HCT116 (cell line): Measurements from ENCODE around the gene OOSP1. TPM values are rescaled to one million over a fixed set of nuclear protein-coding genes. Genes with fewer than 3 reads are reported as not detected.

Source experiments
- ATAC-seq: fragments of 200-7000 bp; cut with Tn5 transposase; 2 replicates; pipeline ENCODE4 v1.9.1; 2020; ENCODE audit warnings: mild to moderate bottlenecking, moderate library complexity
- BruUV-seq: library from RNA; stranded (reverse); fragments of 400-500 nt; replicated peaks from 2 replicates; lab custom pipeline; 2021; lab: Mats Ljungman, UMichigan
- CTCF ChIA-PET: fragments of 300-600 bp; sonication (Branson Sonifier 250); formaldehyde crosslinking; loops from one replicate; lab custom pipeline; 2021; ENCODE audit warnings: antibody characterized with exemption; lab: Charles Lee
- POLR2A ChIA-PET: fragments of 300-600, 350-600 bp; sonication (Branson Sonifier 250); formaldehyde crosslinking; loops from one replicate; lab custom pipeline; 2021; ENCODE audit warnings: antibody characterized with exemption; lab: Charles Lee
- RAD21 ChIA-PET, 2 experiments: fragments of 300-600 bp; sonication (Branson Sonifier 250); formaldehyde crosslinking; loops; one replicate each; lab custom pipeline; 2023; ENCODE audit warnings: low total read pairs in 2 of 2; ENCODE audit not compliant: uncharacterized antibody in 2 of 2, unreplicated experiment in 2 of 2, low non-redundant PET in 1 of 2; lab: Charles Lee
- DNase-seq: peaks from one replicate; pipeline ENCODE4 v3.0.0-alpha.2; 2010; ENCODE audit warnings: low read depth, low spot score
- H2AFZ ChIP-seq: fragments of 200-600 bp; shearing (Covaris generic), sonication (generic); 2 replicates; pipeline ENCODE4 v1.6.1; 2017; ENCODE audit warnings: low read depth, mixed run types, mixed read lengths, antibody characterized with exemption, low read length; ENCODE audit not compliant: poor library complexity, severe bottlenecking
- H3K27ac ChIP-seq: 2 replicates; pipeline ENCODE4 v1.5.1; 2012; ENCODE audit warnings: low read depth, low read length
- H3K27me3 ChIP-seq: fragments of 200-600 bp; sonication (generic); 2 replicates; pipeline ENCODE4 v1.6.1; 2016; ENCODE audit warnings: mixed run types, low read length, mixed read lengths; ENCODE audit not compliant: insufficient read depth
- H3K36me3 ChIP-seq, 2 experiments: fragments of 200-500 bp in 1 of 2; fragments of 200-600 bp in 1 of 2; sonication (Bioruptor generic) in 1 of 2; sonication (generic) in 1 of 2; 2 replicates each; pipeline versions ENCODE4 v1.5.1 to v1.6.1; 2014 to 2016; ENCODE audit warnings: low read length in 2 of 2, inconsistent platforms in 1 of 2, mixed read lengths in 1 of 2, mixed run types in 1 of 2; ENCODE audit not compliant: insufficient read depth in 2 of 2, control insufficient read depth in 1 of 2
- H3K4me1 ChIP-seq, 2 experiments: fragments of 200-600 bp in 1 of 2; sonication (generic) in 1 of 2; 2 replicates each; pipeline versions ENCODE4 v1.5.1 to v1.6.1; 2012 to 2017; ENCODE audit warnings: low read length in 2 of 2, inconsistent platforms in 1 of 2, mild to moderate bottlenecking in 1 of 2, mixed read lengths in 1 of 2, mixed run types in 1 of 2, moderate library complexity in 1 of 2; ENCODE audit not compliant: insufficient read depth in 2 of 2, control insufficient read depth in 1 of 2
- H3K4me2 ChIP-seq: fragments of 200-600 bp; sonication (generic); 2 replicates; pipeline ENCODE4 v1.6.1; 2017; ENCODE audit warnings: mixed run types, low read length, mixed read lengths
- H3K4me3 ChIP-seq, 2 experiments: fragments of 200-600 bp in 1 of 2; sonication (generic) in 1 of 2; replicated peaks in 1 of 2; 2 replicates each; pipeline ENCODE4 v1.5.1; 2011 to 2016; ENCODE audit warnings: low read length in 2 of 2, control low read depth in 1 of 2, low read depth in 1 of 2, mild to moderate bottlenecking in 1 of 2, mixed read lengths in 1 of 2, mixed run types in 1 of 2
- H3K79me2 ChIP-seq: fragments of 200-600 bp; sonication (generic); 2 replicates; pipeline ENCODE4 v1.6.1; 2017; ENCODE audit warnings: mild to moderate bottlenecking, mixed run types, low read length, moderate library complexity, mixed read lengths; ENCODE audit not compliant: insufficient read depth
- H3K9ac ChIP-seq: fragments of 200-600 bp; sonication (generic); 2 replicates; pipeline ENCODE4 v1.6.1; 2016; ENCODE audit warnings: low read length, mixed read lengths
- H3K9me2 ChIP-seq: fragments of 200-600 bp; sonication (generic), shearing (Covaris generic); 2 replicates; pipeline ENCODE4 v1.6.1; 2017; ENCODE audit warnings: mixed run types, mild to moderate bottlenecking, moderate library complexity; ENCODE audit not compliant: insufficient read depth
- H3K9me3 ChIP-seq, 2 experiments: fragments of 200-500 bp in 1 of 2; fragments of 200-600 bp in 1 of 2; sonication (Bioruptor generic) in 1 of 2; sonication (generic) in 1 of 2; 2 replicates each; pipeline ENCODE4 v1.6.1; 2014 to 2017; ENCODE audit warnings: low read length in 2 of 2, mixed read lengths in 2 of 2, inconsistent platforms in 1 of 2, low read depth in 1 of 2, mild to moderate bottlenecking in 1 of 2, mixed run types in 1 of 2, moderate library complexity in 1 of 2; ENCODE audit not compliant: control insufficient read depth in 1 of 2, insufficient read depth in 1 of 2
- H4K20me1 ChIP-seq: fragments of 200-600 bp; sonication (generic), shearing (Covaris generic); 2 replicates; pipeline ENCODE4 v1.6.1; 2017; ENCODE audit warnings: mixed run types, mild to moderate bottlenecking, moderate library complexity; ENCODE audit not compliant: insufficient read depth
- CBX3 ChIP-seq: IDR thresholded peaks from 2 replicates; pipeline ENCODE4 v1.6.1; 2012; ENCODE audit warnings: low read depth
- EGR1 ChIP-seq: IDR thresholded peaks from 2 replicates; pipeline ENCODE4 v1.6.1; 2012; ENCODE audit warnings: low read depth
- ELF1 ChIP-seq: IDR thresholded peaks from 2 replicates; pipeline ENCODE4 v1.6.1; 2012; ENCODE audit warnings: low read depth, borderline replicate concordance
- EZH2 ChIP-seq: fragments of 200-600 bp; sonication (generic); IDR thresholded peaks from 2 replicates; pipeline ENCODE4 v1.6.1; 2017; ENCODE audit warnings: antibody characterized with exemption, mixed run types
- FOSL1 ChIP-seq: IDR thresholded peaks from 2 replicates; pipeline ENCODE4 v1.6.1; 2012; ENCODE audit warnings: low read depth
- JUND ChIP-seq: IDR thresholded peaks from 2 replicates; pipeline ENCODE4 v1.6.1; 2012
- RAD21 ChIP-seq: IDR thresholded peaks from 2 replicates; pipeline ENCODE4 v1.6.1; 2012; ENCODE audit warnings: low read depth, mild to moderate bottlenecking
- REST ChIP-seq: IDR thresholded peaks from 2 replicates; pipeline ENCODE4 v1.6.1; 2012; ENCODE audit warnings: low read depth
- SIN3A ChIP-seq: IDR thresholded peaks from 2 replicates; pipeline ENCODE4 v1.6.1; 2012; ENCODE audit warnings: low read depth
- YY1 ChIP-seq: IDR thresholded peaks from 2 replicates; pipeline ENCODE4 v1.6.1; 2011; ENCODE audit warnings: low read length, low read depth, moderate library complexity, mild to moderate bottlenecking; ENCODE audit not compliant: insufficient replicate concordance; ENCODE audit errors: extremely low read depth
- ZFX ChIP-seq: fragments of 450-650 bp; IDR thresholded peaks from 2 replicates; pipeline ENCODE4 v1.6.1; 2017
- intact Hi-C: fragments of 100-400 bp; cut with micrococcal nuclease; formaldehyde crosslinking; loops from 2 replicates; pipeline ENCODE4 v1.10.0; 2022
- total RNA-seq: library from RNA; stranded (reverse); gene quantifications from one replicate; pipeline ENCODE4 v1.2.1, GENCODE V29; 2021; ENCODE audit not compliant: unreplicated experiment
- TF ChIP-seq, protein P1 (sequence below), 3 experiments: fragments of 200-600 bp in 1 of 3; sonication (generic) in 1 of 3; IDR thresholded peaks in 2 of 3; conservative IDR thresholded peaks in 1 of 3; 2 replicates each; pipeline ENCODE4 v1.5.1; 2012 to 2017; ENCODE audit warnings: low read depth in 2 of 3, low read length in 2 of 3, antibody characterized with exemption in 1 of 3, borderline replicate concordance in 1 of 3, control low read depth in 1 of 3, mild to moderate bottlenecking in 1 of 3, mixed read lengths in 1 of 3, mixed run types in 1 of 3, moderate library complexity in 1 of 3; ENCODE audit not compliant: insufficient read depth in 1 of 3
- TF ChIP-seq, protein P2 (sequence below): IDR thresholded peaks from 2 replicates; pipeline ENCODE4 v1.6.1; 2012

The OOSP1 gene
- total RNA-seq, 1 experiment from 2014 or later, result not detected

GRCh38 chr11:59963733-59964132 lies 25.5 kb downstream of the OOSP1 start, which contains the start of gene OOSP4A (continued):
- TF ChIP-seq, protein P1, sequence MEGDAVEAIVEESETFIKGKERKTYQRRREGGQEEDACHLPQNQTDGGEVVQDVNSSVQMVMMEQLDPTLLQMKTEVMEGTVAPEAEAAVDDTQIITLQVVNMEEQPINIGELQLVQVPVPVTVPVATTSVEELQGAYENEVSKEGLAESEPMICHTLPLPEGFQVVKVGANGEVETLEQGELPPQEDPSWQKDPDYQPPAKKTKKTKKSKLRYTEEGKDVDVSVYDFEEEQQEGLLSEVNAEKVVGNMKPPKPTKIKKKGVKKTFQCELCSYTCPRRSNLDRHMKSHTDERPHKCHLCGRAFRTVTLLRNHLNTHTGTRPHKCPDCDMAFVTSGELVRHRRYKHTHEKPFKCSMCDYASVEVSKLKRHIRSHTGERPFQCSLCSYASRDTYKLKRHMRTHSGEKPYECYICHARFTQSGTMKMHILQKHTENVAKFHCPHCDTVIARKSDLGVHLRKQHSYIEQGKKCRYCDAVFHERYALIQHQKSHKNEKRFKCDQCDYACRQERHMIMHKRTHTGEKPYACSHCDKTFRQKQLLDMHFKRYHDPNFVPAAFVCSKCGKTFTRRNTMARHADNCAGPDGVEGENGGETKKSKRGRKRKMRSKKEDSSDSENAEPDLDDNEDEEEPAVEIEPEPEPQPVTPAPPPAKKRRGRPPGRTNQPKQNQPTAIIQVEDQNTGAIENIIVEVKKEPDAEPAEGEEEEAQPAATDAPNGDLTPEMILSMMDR (IDR thresholded peaks at IDR 0.05 in 2 of 3, conservative IDR thresholded peaks at IDR 0.05 in 1 of 3; ENCODE audit: borderline replicate concordance in 1 of 3, insufficient read depth in 1 of 3, low read depth in 2 of 3, low read length in 2 of 3), result no peak
- TF ChIP-seq JUND (no peak), YY1 (no peak), RAD21 (no peak), ELF1 (no peak)
- TF ChIP-seq, all 23 proteins: peak for 0

- no TSS peak for BruUV-seq
- RAD21 ChIA-PET, result no interaction called here
- Histone ChIP-seq H3K9ac (no peak overlapping the region), H3K4me2 (no peak overlapping the region), H4K20me1 (no peaks in the 10 kb centered on the region), H3K4me1 (no peaks in the 10 kb centered on the region), H3K36me3 (no peaks in the 10 kb centered on the region)
- no peak for DNase-seq
- POLR2A ChIA-PET, result no interaction called here
- TF ChIP-seq EZH2, result no peak
- TF ChIP-seq RAD21, result no peak
- no peak for TF ChIP-seq SIN3A
- TF ChIP-seq, protein P2, sequence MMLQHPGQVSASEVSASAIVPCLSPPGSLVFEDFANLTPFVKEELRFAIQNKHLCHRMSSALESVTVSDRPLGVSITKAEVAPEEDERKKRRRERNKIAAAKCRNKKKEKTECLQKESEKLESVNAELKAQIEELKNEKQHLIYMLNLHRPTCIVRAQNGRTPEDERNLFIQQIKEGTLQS, result no peak
- no peak for TF ChIP-seq EGR1
- TF ChIP-seq ZFX, result no peak
- no peak for TF ChIP-seq REST
- TF ChIP-seq FOSL1, result no peak
- TF ChIP-seq CBX3, result no peak
- TF ChIP-seq, all 23 proteins: peak for 0
- no peaks in the 10 kb centered on the region for H3K9me3 ChIP-seq
- H3K9me2 ChIP-seq, result no peaks in the 10 kb centered on the region
- H3K27me3 ChIP-seq, result no peaks in the 10 kb centered on the region
- no peak overlapping the region for H3K27ac ChIP-seq
- no peak overlapping the region for H3K4me3 ChIP-seq
- ATAC-seq, result no peak
- CTCF ChIA-PET, result no interaction called here
- H3K79me2 ChIP-seq, result no peaks in the 10 kb centered on the region
- intact Hi-C loops, result no loop called here
- no peak overlapping the region for H2AFZ ChIP-seq
Measured at GRCh38 chr11:59965424-59965823, 27.2 kb downstream of the OOSP1 start.
